Fibroblast of lung (primary cell): ENCODE data around the gene COL16A1.

ENCODE experiments used
- CTCF ChIP-seq, 2 donors: IDR thresholded peaks in 1 of 2; conservative IDR thresholded peaks in 1 of 2; 1 replicate in 1 of 2; 2 replicates in 1 of 2; pipeline ENCODE4 v1.5.1; 2011 to 2012; ENCODE audit warnings: low read length in 2 of 2, control low read depth in 1 of 2, inconsistent platforms in 1 of 2, low read depth in 1 of 2, mild to moderate bottlenecking in 1 of 2
- EZH2 ChIP-seq: IDR thresholded peaks from 2 replicates; pipeline ENCODE4 v1.5.1; 2012; ENCODE audit warnings: low read length, control low read depth, mild to moderate bottlenecking; ENCODE audit errors: missing control alignments

GRCh38 chr1:31679676-31680230 lies 24.1 kb downstream of the COL16A1 start:
- TF ChIP-seq CTCF (conservative IDR thresholded peaks at IDR 0.05 in 1 of 2, IDR thresholded peaks at IDR 0.05 in 1 of 2; ENCODE audit: low read depth in 1 of 2, low read length in 2 of 2), result no peak
- no peak for TF ChIP-seq EZH2
